Stimulated activated CD4-positive, alpha-beta T cell treated with anti-CD3 and anti-CD28 coated beads, TNF-alpha, amount 100 ng/mL, for 4 hours (primary cell): ENCODE measurements around the gene EFHC1.
A peak's percentile ranks its signal among the peaks of the same experiment; 100 is the strongest.

ENCODE experiments used
- DNase-seq, 3 experiments: peaks; one replicate each; pipeline ENCODE4 v3.0.0-alpha.2; 2020; ENCODE audit warnings: low read depth in 3 of 3

The EFHC1 gene

DNA sequence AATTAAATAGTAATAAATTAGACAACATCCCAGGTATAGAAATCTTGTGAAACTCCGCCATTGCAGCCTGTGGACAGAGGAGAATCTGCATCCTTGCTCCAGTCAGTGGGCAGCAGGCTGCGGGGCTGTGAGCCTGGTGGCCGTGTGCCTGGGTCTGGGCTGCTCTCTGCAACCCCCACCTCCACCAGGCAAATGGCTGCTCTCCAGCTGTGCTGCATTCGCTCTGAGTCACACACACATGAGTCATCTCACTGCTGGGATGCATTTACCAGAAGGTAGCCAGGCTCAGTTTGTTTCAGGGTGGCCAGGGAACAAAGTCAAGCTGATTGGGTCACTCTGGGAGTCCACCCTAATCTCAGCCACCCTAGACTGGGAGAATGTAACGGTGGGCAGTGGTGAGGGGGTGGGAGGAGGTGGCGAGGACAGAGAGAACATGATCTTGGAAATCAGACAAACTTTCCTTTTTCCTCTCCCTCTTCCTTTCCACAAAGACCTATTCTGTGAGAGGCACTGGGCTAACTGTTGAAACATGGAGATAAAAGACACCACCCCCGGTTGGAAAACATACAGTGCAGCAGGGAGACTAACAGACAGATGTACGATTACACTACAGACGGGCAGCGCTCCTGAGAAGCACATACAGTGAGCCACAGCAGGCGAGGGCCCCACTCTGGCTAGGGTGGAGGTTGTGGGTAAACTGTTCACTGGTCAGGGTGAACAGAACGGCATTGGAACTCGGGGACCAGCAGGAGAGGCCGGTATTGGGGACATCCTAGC, 97.5 kb downstream of the EFHC1 start:
- DNase-seq: peak in 2 of 3 experiments; percentile 3 to 6

GRCh38 chr6:52518279-52518945, 98.3 kb downstream of the EFHC1 start:
- DNase-seq: no peak

DNA sequence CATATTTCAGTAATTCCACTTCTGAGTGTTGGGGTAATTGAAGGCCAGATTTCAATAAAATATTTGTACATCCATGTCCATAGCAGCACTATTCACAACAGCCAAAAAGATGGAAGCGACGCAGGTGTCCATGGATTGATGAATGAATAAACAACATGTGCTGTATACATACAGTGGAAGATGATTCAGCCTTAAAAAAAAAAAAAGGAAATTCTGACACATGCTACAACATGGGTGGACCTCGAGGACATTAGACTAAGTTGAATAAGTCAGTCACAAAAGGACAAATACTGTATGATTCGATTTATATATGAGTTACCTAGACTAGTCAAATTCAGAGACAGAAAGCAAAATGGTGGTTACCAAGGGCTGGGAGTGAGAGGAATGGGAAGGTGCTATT, 99.5 kb downstream of the EFHC1 start:
- no peak for DNase-seq

- DNase-seq: no peak
Measured at GRCh38 chr6:52522151-52522626, 102.0 kb downstream of the EFHC1 start.

- DNase-seq: no peak
Measured at GRCh38 chr6:52522655-52523054, 102.5 kb downstream of the EFHC1 start.

- DNase-seq: no peak
Measured at GRCh38 chr6:52523378-52524142, 103.4 kb downstream of the EFHC1 start.

DNA sequence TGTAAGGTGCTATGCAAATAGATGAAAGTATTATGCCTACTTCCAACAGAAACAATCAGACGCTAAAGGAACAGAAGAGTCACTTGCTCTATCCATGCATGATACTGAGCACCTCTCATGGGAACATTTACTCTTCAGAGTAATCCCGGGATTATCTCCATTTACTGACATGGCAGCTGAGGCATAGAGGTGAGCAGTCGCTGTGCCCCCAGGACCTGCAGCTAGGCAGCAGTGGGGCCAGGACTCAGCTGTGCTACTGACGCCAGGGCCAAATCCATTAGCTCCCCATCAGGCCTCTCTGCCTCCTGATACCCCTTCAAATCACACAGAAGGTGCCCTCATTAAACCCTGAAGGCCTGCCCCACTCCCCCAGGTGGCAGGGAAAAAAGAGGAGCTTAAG, 104.8 kb downstream of the EFHC1 start:
- DNase-seq: no peak

GRCh38 chr6:52526634-52527033, 106.5 kb downstream of the EFHC1 start:
- no peak for DNase-seq

- DNase-seq: no peak
Measured at GRCh38 chr6:52527436-52527835, 107.3 kb downstream of the EFHC1 start.

DNA sequence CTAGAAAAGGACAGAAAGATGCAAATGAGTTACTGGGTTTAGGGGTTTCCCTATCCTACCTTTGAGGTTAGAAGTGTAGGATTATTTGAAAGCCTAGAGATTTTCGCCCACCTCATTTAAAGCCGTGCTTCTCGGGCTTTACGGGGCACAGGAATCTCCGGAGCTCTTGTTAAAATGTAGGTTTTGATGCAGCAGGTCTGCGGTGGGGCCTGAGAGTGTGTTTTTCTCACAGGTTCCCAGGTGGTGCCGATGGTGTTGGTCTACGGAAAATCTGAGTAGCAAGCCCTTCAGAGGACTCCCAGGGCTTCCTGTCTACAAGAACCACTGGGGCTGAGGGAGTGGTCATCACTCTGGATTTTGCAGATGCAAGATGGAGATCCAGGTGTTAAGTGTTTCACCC, 109.2 kb downstream of the EFHC1 start:
- DNase-seq: no peak

GRCh38 chr6:52530351-52530750, 110.2 kb downstream of the EFHC1 start:
- DNase-seq: no peak

- DNase-seq: no peak
Measured at GRCh38 chr6:52531396-52531795, 111.3 kb downstream of the EFHC1 start.

- no peak for DNase-seq
Measured at GRCh38 chr6:52531834-52532233, 111.7 kb downstream of the EFHC1 start.

GRCh38 chr6:52532457-52532856, 112.3 kb downstream of the EFHC1 start:
- DNase-seq: no peak

GRCh38 chr6:52533491-52533890, 113.3 kb downstream of the EFHC1 start:
- DNase-seq: no peak

GRCh38 chr6:52534363-52534762, 114.2 kb downstream of the EFHC1 start:
- no peak for DNase-seq

GRCh38 chr6:52534966-52535390, 114.8 kb downstream of the EFHC1 start:
- DNase-seq: no peak

- no peak for DNase-seq
Measured at GRCh38 chr6:52535711-52536423, 115.7 kb downstream of the EFHC1 start.

- DNase-seq: no peak
Measured at GRCh38 chr6:52536424-52536916, 116.3 kb downstream of the EFHC1 start.

GRCh38 chr6:52537001-52537753, 117.0 kb downstream of the EFHC1 start:
- no peak for DNase-seq
